Measurements from ENCODE around the gene C1QTNF9.

DNA sequence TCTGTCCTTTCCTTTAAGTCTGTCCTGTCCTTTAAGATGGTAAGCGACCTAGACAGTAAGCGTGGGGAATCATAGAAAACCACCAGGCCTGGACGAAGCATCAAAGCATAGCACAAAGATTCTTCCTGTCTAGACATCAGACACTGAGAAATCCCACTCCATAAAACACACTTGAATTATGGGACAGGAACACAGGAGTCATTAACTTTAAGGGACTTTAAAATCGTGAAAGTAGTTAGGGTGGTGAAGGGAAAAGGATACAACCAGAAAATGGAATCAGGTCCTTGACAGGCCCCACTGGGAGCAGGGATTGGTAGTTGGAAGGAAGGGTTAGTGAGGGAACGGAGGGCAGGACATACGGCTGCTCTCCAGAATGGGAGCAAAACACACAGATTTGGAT is 31.6 kb upstream of the C1QTNF9 start:
- no peak for TF ChIP-seq POLR2A (IDR thresholded peaks at IDR 0.05)
- TF ChIP-seq, protein P1, sequence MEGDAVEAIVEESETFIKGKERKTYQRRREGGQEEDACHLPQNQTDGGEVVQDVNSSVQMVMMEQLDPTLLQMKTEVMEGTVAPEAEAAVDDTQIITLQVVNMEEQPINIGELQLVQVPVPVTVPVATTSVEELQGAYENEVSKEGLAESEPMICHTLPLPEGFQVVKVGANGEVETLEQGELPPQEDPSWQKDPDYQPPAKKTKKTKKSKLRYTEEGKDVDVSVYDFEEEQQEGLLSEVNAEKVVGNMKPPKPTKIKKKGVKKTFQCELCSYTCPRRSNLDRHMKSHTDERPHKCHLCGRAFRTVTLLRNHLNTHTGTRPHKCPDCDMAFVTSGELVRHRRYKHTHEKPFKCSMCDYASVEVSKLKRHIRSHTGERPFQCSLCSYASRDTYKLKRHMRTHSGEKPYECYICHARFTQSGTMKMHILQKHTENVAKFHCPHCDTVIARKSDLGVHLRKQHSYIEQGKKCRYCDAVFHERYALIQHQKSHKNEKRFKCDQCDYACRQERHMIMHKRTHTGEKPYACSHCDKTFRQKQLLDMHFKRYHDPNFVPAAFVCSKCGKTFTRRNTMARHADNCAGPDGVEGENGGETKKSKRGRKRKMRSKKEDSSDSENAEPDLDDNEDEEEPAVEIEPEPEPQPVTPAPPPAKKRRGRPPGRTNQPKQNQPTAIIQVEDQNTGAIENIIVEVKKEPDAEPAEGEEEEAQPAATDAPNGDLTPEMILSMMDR (IDR thresholded peaks at IDR 0.05): no peak
